ENCODE measurements around the gene EIF2AK3.

DNA sequence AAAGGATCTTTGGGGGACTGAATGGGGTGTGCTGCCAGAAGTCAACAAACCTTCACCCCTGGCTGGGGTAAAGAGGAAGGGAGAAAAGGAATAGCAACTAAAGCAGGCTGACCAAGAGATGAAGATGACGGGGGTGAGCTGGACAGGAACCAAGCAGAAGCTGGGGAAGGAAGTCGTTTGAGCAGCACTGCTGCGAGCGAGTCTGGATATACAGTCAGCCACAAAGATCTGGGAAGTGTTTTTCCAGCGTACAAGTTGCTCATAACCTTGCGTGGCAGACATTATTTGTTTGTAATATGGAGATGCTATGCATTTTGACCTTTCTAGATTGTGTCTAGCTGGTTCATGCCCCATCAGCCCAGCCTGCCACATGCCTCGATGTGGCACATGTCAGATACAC is 71.2 kb downstream of the EIF2AK3 start:
- TF ChIP-seq JDP2 (CRISPR knock-in tag; IDR thresholded peaks at IDR 0.05; ENCODE audit: borderline replicate concordance), result no peak
- TF ChIP-seq, protein P1, sequence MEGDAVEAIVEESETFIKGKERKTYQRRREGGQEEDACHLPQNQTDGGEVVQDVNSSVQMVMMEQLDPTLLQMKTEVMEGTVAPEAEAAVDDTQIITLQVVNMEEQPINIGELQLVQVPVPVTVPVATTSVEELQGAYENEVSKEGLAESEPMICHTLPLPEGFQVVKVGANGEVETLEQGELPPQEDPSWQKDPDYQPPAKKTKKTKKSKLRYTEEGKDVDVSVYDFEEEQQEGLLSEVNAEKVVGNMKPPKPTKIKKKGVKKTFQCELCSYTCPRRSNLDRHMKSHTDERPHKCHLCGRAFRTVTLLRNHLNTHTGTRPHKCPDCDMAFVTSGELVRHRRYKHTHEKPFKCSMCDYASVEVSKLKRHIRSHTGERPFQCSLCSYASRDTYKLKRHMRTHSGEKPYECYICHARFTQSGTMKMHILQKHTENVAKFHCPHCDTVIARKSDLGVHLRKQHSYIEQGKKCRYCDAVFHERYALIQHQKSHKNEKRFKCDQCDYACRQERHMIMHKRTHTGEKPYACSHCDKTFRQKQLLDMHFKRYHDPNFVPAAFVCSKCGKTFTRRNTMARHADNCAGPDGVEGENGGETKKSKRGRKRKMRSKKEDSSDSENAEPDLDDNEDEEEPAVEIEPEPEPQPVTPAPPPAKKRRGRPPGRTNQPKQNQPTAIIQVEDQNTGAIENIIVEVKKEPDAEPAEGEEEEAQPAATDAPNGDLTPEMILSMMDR (CRISPR knock-in tag; IDR thresholded peaks at IDR 0.05), result no peak
- TF ChIP-seq, protein P2, sequence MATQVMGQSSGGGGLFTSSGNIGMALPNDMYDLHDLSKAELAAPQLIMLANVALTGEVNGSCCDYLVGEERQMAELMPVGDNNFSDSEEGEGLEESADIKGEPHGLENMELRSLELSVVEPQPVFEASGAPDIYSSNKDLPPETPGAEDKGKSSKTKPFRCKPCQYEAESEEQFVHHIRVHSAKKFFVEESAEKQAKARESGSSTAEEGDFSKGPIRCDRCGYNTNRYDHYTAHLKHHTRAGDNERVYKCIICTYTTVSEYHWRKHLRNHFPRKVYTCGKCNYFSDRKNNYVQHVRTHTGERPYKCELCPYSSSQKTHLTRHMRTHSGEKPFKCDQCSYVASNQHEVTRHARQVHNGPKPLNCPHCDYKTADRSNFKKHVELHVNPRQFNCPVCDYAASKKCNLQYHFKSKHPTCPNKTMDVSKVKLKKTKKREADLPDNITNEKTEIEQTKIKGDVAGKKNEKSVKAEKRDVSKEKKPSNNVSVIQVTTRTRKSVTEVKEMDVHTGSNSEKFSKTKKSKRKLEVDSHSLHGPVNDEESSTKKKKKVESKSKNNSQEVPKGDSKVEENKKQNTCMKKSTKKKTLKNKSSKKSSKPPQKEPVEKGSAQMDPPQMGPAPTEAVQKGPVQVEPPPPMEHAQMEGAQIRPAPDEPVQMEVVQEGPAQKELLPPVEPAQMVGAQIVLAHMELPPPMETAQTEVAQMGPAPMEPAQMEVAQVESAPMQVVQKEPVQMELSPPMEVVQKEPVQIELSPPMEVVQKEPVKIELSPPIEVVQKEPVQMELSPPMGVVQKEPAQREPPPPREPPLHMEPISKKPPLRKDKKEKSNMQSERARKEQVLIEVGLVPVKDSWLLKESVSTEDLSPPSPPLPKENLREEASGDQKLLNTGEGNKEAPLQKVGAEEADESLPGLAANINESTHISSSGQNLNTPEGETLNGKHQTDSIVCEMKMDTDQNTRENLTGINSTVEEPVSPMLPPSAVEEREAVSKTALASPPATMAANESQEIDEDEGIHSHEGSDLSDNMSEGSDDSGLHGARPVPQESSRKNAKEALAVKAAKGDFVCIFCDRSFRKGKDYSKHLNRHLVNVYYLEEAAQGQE (IDR thresholded peaks at IDR 0.05; ENCODE audit: borderline replicate concordance in 1 of 2, low read depth in 1 of 2, low read length in 2 of 2), result no peak
